Right atrium auricular region (tissue), 2 donors: ENCODE results near the gene TOR4A. TPM values are rescaled to one million over a fixed set of nuclear protein-coding genes. Genes with fewer than 3 reads are reported as not detected.

ENCODE experiments used
- DNase-seq: peaks from one replicate; pipeline ENCODE4 v3.0.0-alpha.2; 2019; ENCODE audit warnings: low spot score
- H3K27ac ChIP-seq, 2 donors: fragments of 200-600 bp; sonication (generic); 1 replicate in 1 of 2; 2 replicates in 1 of 2; pipeline ENCODE4 v1.5.1; 2016 to 2019
- H3K27me3 ChIP-seq, 2 donors: fragments of 200-600 bp; sonication (generic); one replicate each; pipeline versions ENCODE4 v1.5.1 to v1.6.0; 2017 to 2019
- H3K36me3 ChIP-seq: fragments of 200-600 bp; sonication (generic); one replicate; pipeline ENCODE4 v1.5.1; 2016
- H3K4me1 ChIP-seq, 2 donors: fragments of 200-600 bp; sonication (generic); one replicate each; pipeline versions ENCODE4 v1.5.1 to v1.6.0; 2017 to 2019
- H3K4me3 ChIP-seq, 2 donors: fragments of 200-600 bp; sonication (generic); 1 replicate in 1 of 2; 2 replicates in 1 of 2; pipeline ENCODE4 v1.5.1; 2017 to 2019; ENCODE audit warnings: mild to moderate bottlenecking in 1 of 2, moderate library complexity in 1 of 2
- H3K9me3 ChIP-seq, 2 donors: fragments of 200-600 bp; sonication (generic); one replicate each; pipeline ENCODE4 v1.5.1; 2019
- CTCF ChIP-seq, 2 donors: fragments of 200-600 bp; sonication (generic); IDR thresholded peaks; one replicate each; pipeline ENCODE4 v1.5.1; 2019; ENCODE audit warnings: antibody characterized with exemption in 2 of 2
- total RNA-seq, 2 donors: library from RNA; depleted of rRNA; stranded (reverse); fragments of >200 nt; gene quantifications; one replicate each; pipeline ENCODE4 v1.1.0, GENCODE V29; 2016

Gene TOR4A
- total RNA-seq, 2 donors from 2014 or later: 9.4 to 16.8 TPM

GRCh38 chr9:137230705-137231371 lies 46.7 kb upstream of the TOR4A start, which contains the start of gene SLC34A3:
Gene SLC34A3 (plus strand): TSS chr9:137230901. CDS start chr9:137231703, 802 bp downstream.
- H3K27me3 ChIP-seq: peaks cover 3 to 9% of the 10 kb centered on the region in 2 donors
- DNase-seq: no peak
- H3K36me3 ChIP-seq: no peaks in the 10 kb centered on the region
- no peak for TF ChIP-seq CTCF (IDR thresholded peaks at IDR 0.05)
- H3K4me1 ChIP-seq: peaks cover 0 to 15% of the 10 kb centered on the region in 2 donors
- no peak within 1 kb of the TSS for H3K4me3 ChIP-seq
- H3K27ac ChIP-seq: no peak within 1 kb of the TSS
- no peaks in the 10 kb centered on the region for H3K9me3 ChIP-seq

- peaks cover 3 to 9% of the 10 kb centered on the region in 2 donors for H3K27me3 ChIP-seq
- peaks cover 0 to 22% of the 10 kb centered on the region in 2 donors for H3K4me1 ChIP-seq
- H3K27ac ChIP-seq: no peak overlapping the region
- no peak for TF ChIP-seq CTCF (IDR thresholded peaks at IDR 0.05)
- no peaks in the 10 kb centered on the region for H3K36me3 ChIP-seq
- DNase-seq: no peak
- H3K4me3 ChIP-seq: no peak overlapping the region
- H3K9me3 ChIP-seq: no peaks in the 10 kb centered on the region
Measured at GRCh38 chr9:137231372-137232039, 46.0 kb upstream of the TOR4A start.

GRCh38 chr9:137232101-137232500 lies 45.4 kb upstream of the TOR4A start:
- Histone ChIP-seq H3K4me3 (no peak overlapping the region), H3K27me3 (peaks cover 3 to 9% of the 10 kb centered on the region in 2 donors), H3K36me3 (no peaks in the 10 kb centered on the region), H3K27ac (no peak overlapping the region), H3K9me3 (no peaks in the 10 kb centered on the region), H3K4me1 (peaks cover 0 to 24% of the 10 kb centered on the region in 2 donors)
- DNase-seq: no peak
- TF ChIP-seq CTCF (IDR thresholded peaks at IDR 0.05): no peak

GRCh38 chr9:137232510-137232909 lies 45.0 kb upstream of the TOR4A start:
- no peak for TF ChIP-seq CTCF (IDR thresholded peaks at IDR 0.05)
- Histone ChIP-seq H3K36me3 (no peaks in the 10 kb centered on the region), H3K9me3 (no peaks in the 10 kb centered on the region), H3K4me1 (peaks cover 0 to 24% of the 10 kb centered on the region in 2 donors), H3K27me3 (peaks cover 3 to 9% of the 10 kb centered on the region in 2 donors), H3K27ac (no peak overlapping the region), H3K4me3 (no peak overlapping the region)
- no peak for DNase-seq

- no peak for TF ChIP-seq CTCF (IDR thresholded peaks at IDR 0.05)
- H3K9me3 ChIP-seq: no peaks in the 10 kb centered on the region
- H3K4me3 ChIP-seq: no peak overlapping the region
- no peaks in the 10 kb centered on the region for H3K36me3 ChIP-seq
- DNase-seq: no peak
- H3K27me3 ChIP-seq: peaks cover 3 to 5% of the 10 kb centered on the region in 2 donors
- H3K4me1 ChIP-seq: peaks cover 0 to 29% of the 10 kb centered on the region in 2 donors
- no peak overlapping the region for H3K27ac ChIP-seq
Measured at GRCh38 chr9:137233143-137233980, 44.2 kb upstream of the TOR4A start.
